GM19328 (cell line): Measurements from ENCODE around the gene KRT4.

Experiments used
- ATAC-seq: cut with Tn5 transposase; IDR thresholded peaks from one replicate; pipeline ENCODE4 v1.9.1; 2021; ENCODE audit warnings: mild to moderate bottlenecking, moderate library complexity; ENCODE audit not compliant: unreplicated experiment

Gene KRT4

GRCh38 chr12:52794479-52795331, 19.2 kb downstream of the KRT4 start:
- no peak for ATAC-seq

- ATAC-seq: no peak
Measured at GRCh38 chr12:52792185-52793029, 21.5 kb downstream of the KRT4 start.

- ATAC-seq: no peak
Measured at GRCh38 chr12:52791271-52792184, 22.4 kb downstream of the KRT4 start.

GRCh38 chr12:52790427-52791270, 23.3 kb downstream of the KRT4 start:
- ATAC-seq: no peak

GRCh38 chr12:52789637-52790426, 24.1 kb downstream of the KRT4 start:
- ATAC-seq: no peak

GRCh38 chr12:52788876-52789636, 24.9 kb downstream of the KRT4 start:
- no peak for ATAC-seq

- no peak for ATAC-seq
Measured at GRCh38 chr12:52788192-52788875, 25.6 kb downstream of the KRT4 start.

- no peak for ATAC-seq
Measured at GRCh38 chr12:52787324-52788191, 26.4 kb downstream of the KRT4 start.

GRCh38 chr12:52784909-52785308, 29.0 kb downstream of the KRT4 start:
- no peak for ATAC-seq

- no peak for ATAC-seq
Measured at GRCh38 chr12:52783563-52784316, 30.2 kb downstream of the KRT4 start.

GRCh38 chr12:52782502-52782901, 31.4 kb downstream of the KRT4 start:
- ATAC-seq: no peak

- no peak for ATAC-seq
Measured at GRCh38 chr12:52781399-52782082, 32.4 kb downstream of the KRT4 start.

- no peak for ATAC-seq
Measured at GRCh38 chr12:52779914-52780313, 34.0 kb downstream of the KRT4 start.

- ATAC-seq: no peak
Measured at GRCh38 chr12:52778833-52779232, 35.1 kb downstream of the KRT4 start.

- no peak for ATAC-seq
Measured at GRCh38 chr12:52777566-52777965, 36.4 kb downstream of the KRT4 start.
